Measurements from ENCODE around the gene KASH5. TPM values are rescaled to one million over a fixed set of nuclear protein-coding genes. Genes with fewer than 3 reads are reported as not detected.
A peak's percentile ranks its signal among the peaks of the same experiment; 100 is the strongest.

The KASH5 gene
- total and polyA plus RNA-seq, 2 of the 13 experiments (the other 11 are each of a cell fraction or from before 2014, with no cell fraction given), result not detected

- TF ChIP-seq ZBTB39 (CRISPR knock-in tag; IDR thresholded peaks at IDR 0.05), result peak; percentile 31; the same call in 1 of the 2 replicates
- TF ChIP-seq IKZF5 (CRISPR knock-in tag; IDR thresholded peaks at IDR 0.05), result no peak
- TF ChIP-seq ZBTB33 (CRISPR knock-in tag; IDR thresholded peaks at IDR 0.05), result peak; percentile 93
- peak; percentile 56; the same call in 1 of the 2 replicates for TF ChIP-seq CBFB (CRISPR knock-in tag; IDR thresholded peaks at IDR 0.05)
- TF ChIP-seq TFDP2 (CRISPR knock-in tag; IDR thresholded peaks at IDR 0.05), result peak; percentile 47; the same call in 1 of the 2 replicates
- peak; percentile 51; the same call in 1 of the 2 replicates for TF ChIP-seq HINFP (CRISPR knock-in tag; IDR thresholded peaks at IDR 0.05; ENCODE audit: low read depth)
- peak; percentile 50 for TF ChIP-seq SRSF1 (optimal IDR thresholded peaks at IDR 0.05; ENCODE audit: low read depth, low read length)
- 0 out of 2 replicates have a peak, but pooled peaks have one; percentile 38 for TF ChIP-seq ZNF772 (CRISPR knock-in tag; IDR thresholded peaks at IDR 0.05)
- TF ChIP-seq ZNF530 (CRISPR knock-in tag; IDR thresholded peaks at IDR 0.05; ENCODE audit: low read depth), result no peak
- TF ChIP-seq HBP1 (CRISPR knock-in tag; IDR thresholded peaks at IDR 0.05; ENCODE audit: low read depth), result peak; percentile 76; the same call in 1 of the 2 replicates
- TF ChIP-seq ZNF337 (CRISPR knock-in tag; IDR thresholded peaks at IDR 0.05; ENCODE audit: borderline replicate concordance, low read depth), result no peak
- peak; percentile 73 for TF ChIP-seq ZBTB7B (CRISPR knock-in tag; IDR thresholded peaks at IDR 0.05)
- TF ChIP-seq IRF1 (CRISPR knock-in tag; IDR thresholded peaks at IDR 0.05; ENCODE audit: low read depth), result peak; percentile 26; the same call in 1 of the 2 replicates
- peak; percentile 59; the same call in 1 of the 2 replicates for TF ChIP-seq ZNF317 (CRISPR knock-in tag; IDR thresholded peaks at IDR 0.05)
- peak; percentile 38; the same call in 1 of the 2 replicates for TF ChIP-seq ZNF768 (CRISPR knock-in tag; IDR thresholded peaks at IDR 0.05)
- TF ChIP-seq HNRNPLL (IDR thresholded peaks at IDR 0.05; ENCODE audit: low read depth, low read length, poor library complexity, severe bottlenecking), result peak; percentile 63
- peak; percentile 75; the same call in 1 of the 2 replicates for TF ChIP-seq ZNF547 (CRISPR knock-in tag; IDR thresholded peaks at IDR 0.05)
Observed at GRCh38 chr19:49443366-49444099, 55.5 kb downstream of the KASH5 start (continued).

All from HepG2 (cell line).